Measurements from ENCODE around the gene MBOAT1.

The MBOAT1 gene

GRCh38 chr6:20084411-20084810, 127.9 kb downstream of the MBOAT1 start:
- TF ChIP-seq FOXP2 (optimal IDR thresholded peaks at IDR 0.05; ENCODE audit: borderline replicate concordance, extremely low read depth, extremely low read length, insufficient read depth) (no peak), REST (IDR thresholded peaks at IDR 0.05; ENCODE audit: insufficient read depth in 1 of 2, low read depth in 2 of 2, low read length in 2 of 2) (no peak), TAF1 (IDR thresholded peaks at IDR 0.05; ENCODE audit: borderline replicate concordance, insufficient read depth, low read length) (no peak), SIN3A (IDR thresholded peaks at IDR 0.05; ENCODE audit: borderline replicate concordance, insufficient read depth, low read length) (no peak), POLR2AphosphoS5 (IDR thresholded peaks at IDR 0.05; ENCODE audit: low read depth, low read length) (no peak)

DNA sequence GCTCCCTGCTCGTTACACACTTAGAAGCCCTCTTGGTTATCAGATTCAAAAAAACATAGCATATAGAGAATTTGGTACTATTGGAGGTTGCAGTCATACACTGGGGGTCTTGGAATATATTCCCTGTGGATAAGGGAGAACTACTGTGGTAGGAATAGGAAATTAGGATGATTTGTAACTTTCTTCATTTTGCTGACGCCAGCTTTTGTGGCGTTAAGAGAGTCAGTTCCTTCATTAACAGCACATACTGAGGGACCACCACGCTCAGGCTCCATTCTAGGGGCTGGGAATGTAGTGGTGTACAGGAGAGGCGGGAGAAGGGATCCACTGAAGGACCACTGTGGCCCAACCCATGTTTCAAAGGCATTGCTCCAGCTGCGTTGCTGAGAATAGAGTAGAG, 140.3 kb downstream of the MBOAT1 start:
- TF ChIP-seq POLR2AphosphoS5 (IDR thresholded peaks at IDR 0.05; ENCODE audit: low read depth, low read length) (no peak), SIN3A (IDR thresholded peaks at IDR 0.05; ENCODE audit: borderline replicate concordance, insufficient read depth, low read length) (no peak), TAF1 (IDR thresholded peaks at IDR 0.05; ENCODE audit: borderline replicate concordance, insufficient read depth, low read length) (no peak), REST (IDR thresholded peaks at IDR 0.05; ENCODE audit: insufficient read depth in 1 of 2, low read depth in 2 of 2, low read length in 2 of 2) (no peak), FOXP2 (optimal IDR thresholded peaks at IDR 0.05; ENCODE audit: borderline replicate concordance, extremely low read depth, extremely low read length, insufficient read depth) (no peak)

- TF ChIP-seq FOXP2 (optimal IDR thresholded peaks at IDR 0.05; ENCODE audit: borderline replicate concordance, extremely low read depth, extremely low read length, insufficient read depth) = no peak
- TF ChIP-seq REST (IDR thresholded peaks at IDR 0.05; ENCODE audit: insufficient read depth in 1 of 2, low read depth in 2 of 2, low read length in 2 of 2) = no peak
- no peak for TF ChIP-seq TAF1 (IDR thresholded peaks at IDR 0.05; ENCODE audit: borderline replicate concordance, insufficient read depth, low read length)
- no peak for TF ChIP-seq POLR2AphosphoS5 (IDR thresholded peaks at IDR 0.05; ENCODE audit: low read depth, low read length)
- no peak for TF ChIP-seq SIN3A (IDR thresholded peaks at IDR 0.05; ENCODE audit: borderline replicate concordance, insufficient read depth, low read length)
Measured at GRCh38 chr6:20070047-20070446, 142.2 kb downstream of the MBOAT1 start.

- no peak for TF ChIP-seq POLR2AphosphoS5 (IDR thresholded peaks at IDR 0.05; ENCODE audit: low read depth, low read length)
- TF ChIP-seq SIN3A (IDR thresholded peaks at IDR 0.05; ENCODE audit: borderline replicate concordance, insufficient read depth, low read length) = no peak
- TF ChIP-seq FOXP2 (optimal IDR thresholded peaks at IDR 0.05; ENCODE audit: borderline replicate concordance, extremely low read depth, extremely low read length, insufficient read depth) = no peak
- TF ChIP-seq REST (IDR thresholded peaks at IDR 0.05; ENCODE audit: insufficient read depth in 1 of 2, low read depth in 2 of 2, low read length in 2 of 2) = no peak
- no peak for TF ChIP-seq TAF1 (IDR thresholded peaks at IDR 0.05; ENCODE audit: borderline replicate concordance, insufficient read depth, low read length)
Measured at GRCh38 chr6:20069021-20069522, 143.2 kb downstream of the MBOAT1 start.
